ELF-1 (cell line): ENCODE measurements around the gene CILP2.
A peak's percentile ranks its signal among the peaks of the same experiment; 100 is the strongest.

Experiments
- DNase-seq: peaks from one replicate; pipeline ENCODE4 v3.0.0-alpha.2; 2016; ENCODE audit warnings: low read depth, low spot score

Gene CILP2

GRCh38 chr19:19543640-19544039 lies 5.6 kb downstream of the CILP2 start:
- no peak for DNase-seq

DNA sequence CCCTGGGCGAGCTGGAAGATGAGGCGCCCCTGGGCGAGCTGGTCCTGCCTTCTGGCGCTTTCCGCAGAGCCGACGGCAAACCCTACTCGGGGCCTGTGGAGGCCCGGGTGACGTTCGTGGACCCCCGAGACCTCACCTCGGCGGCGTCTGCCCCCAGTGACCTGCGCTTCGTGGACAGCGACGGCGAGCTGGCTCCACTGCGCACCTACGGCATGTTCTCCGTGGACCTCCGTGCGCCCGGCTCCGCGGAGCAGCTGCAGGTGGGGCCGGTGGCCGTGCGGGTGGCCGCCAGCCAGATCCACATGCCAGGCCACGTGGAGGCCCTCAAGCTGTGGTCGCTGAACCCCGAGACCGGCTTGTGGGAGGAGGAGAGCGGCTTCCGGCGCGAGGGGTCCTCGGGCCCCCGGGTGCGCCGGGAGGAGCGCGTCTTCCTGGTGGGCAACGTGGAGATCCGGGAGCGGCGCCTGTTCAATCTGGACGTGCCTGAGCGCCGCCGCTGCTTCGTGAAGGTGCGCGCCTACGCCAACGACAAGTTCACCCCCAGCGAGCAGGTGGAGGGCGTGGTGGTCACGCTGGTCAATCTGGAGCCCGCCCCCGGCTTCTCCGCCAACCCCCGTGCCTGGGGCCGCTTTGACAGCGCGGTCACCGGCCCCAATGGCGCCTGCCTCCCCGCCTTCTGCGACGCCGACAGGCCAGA lies 6.3 kb downstream of the CILP2 start:
- DNase-seq = no peak

GRCh38 chr19:19544954-19545591 lies 7.0 kb downstream of the CILP2 start:
- DNase-seq = no peak

GRCh38 chr19:19545707-19546106 lies 7.6 kb downstream of the CILP2 start:
- no peak for DNase-seq

DNA sequence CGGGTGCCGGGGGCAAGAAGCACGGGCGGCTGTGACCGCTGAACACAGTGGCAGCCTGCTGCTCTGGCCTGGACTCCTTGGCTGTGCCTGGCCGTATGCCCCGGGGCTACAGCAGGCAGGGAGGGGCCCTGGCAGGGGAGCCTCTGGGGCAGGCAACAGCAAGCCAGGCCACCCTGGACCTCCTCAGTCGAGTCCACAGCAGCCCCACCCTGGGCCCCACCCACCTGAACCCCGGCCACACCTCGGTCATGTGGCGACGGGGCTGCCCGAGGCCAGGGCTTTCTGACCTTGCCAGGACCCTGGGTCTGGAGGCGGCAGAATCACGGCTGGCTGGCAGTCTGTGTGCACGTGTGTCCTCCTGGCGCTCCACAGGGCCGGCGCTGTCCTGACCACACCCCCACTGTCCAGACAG lies 8.7 kb downstream of the CILP2 start:
- DNase-seq = peak; percentile 34

DNA sequence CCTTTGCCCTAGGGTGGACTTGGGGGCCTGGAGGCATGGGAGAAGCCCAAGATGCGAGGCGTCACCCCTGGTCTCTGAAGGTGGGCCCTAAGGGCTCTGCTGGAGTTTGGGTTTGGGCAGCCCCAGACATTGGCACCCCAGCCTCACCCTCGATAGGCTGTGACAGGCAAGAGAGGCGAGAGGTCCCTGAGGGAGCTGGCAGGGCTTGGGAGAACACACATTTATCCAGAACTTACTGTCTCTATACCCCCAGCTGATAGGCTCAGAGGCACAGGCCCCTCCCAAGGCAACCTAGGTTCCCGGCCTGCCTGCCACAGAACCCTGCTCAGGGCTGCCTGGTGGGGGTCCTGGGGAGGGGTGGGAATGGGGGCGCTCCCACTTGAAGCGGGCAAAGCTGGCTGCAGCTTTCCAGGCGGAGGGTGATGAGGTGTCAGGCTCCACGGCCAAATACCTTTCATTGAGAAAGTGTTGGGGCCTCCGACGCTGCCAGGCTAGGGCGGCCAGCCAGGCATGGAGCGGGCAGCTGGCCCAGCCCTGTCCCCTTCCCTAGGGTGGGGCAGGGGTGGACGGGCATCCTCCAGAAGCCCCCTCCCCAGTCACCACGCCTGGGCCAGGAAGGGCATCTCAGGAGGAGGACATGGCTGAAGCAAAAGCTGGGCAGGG lies 9.7 kb downstream of the CILP2 start:
- no peak for DNase-seq

DNA sequence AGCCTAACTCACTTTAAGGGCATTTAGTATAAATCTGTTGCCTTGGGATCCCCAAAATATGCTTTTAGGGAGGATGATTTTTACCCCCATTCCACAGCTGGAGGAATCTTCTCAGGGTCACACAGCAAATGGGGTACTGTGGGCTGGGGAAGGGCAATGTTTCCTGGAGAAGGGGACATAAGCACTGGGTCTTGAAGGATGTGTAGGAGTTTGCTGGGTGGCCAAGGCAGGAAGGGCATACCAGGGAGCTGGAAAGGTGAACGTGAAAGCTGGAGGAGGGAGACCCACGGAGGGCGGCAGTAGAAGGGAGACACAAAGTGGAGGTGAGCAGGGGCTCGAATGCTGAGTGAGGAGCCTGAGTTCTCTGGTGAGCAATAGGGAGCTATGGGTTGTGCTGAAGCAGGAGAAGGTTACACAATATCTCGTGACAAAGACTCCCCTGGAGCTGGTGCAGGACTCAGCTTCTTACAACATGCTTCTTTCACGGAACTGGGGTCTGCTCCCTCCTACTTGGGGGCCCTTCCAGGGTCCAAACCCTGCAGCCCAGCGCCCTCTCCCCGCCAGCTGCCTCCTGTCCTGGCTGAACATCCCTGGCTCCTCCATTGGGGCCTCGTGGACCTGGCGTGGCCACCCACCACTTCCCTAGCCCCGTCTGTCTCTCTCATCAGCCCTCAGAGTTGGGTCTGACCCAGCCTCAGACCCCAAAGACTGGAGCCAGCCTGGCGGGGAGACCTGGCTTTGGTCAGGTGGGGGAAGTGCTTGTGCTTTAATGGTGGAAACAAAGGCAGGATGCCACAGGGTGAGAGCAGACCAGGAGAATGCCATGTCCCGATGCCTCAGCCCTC lies 11.1 kb downstream of the CILP2 start:
- no peak for DNase-seq

GRCh38 chr19:19549804-19550464 lies 11.9 kb downstream of the CILP2 start:
- no peak for DNase-seq

- peak; percentile 47 for DNase-seq
Measured at GRCh38 chr19:19550485-19550929, 12.4 kb downstream of the CILP2 start.

- no peak for DNase-seq
Measured at GRCh38 chr19:19550972-19551852, 13.1 kb downstream of the CILP2 start.

- DNase-seq = peak; percentile 40
Measured at GRCh38 chr19:19551853-19552192, 13.8 kb downstream of the CILP2 start.

DNA sequence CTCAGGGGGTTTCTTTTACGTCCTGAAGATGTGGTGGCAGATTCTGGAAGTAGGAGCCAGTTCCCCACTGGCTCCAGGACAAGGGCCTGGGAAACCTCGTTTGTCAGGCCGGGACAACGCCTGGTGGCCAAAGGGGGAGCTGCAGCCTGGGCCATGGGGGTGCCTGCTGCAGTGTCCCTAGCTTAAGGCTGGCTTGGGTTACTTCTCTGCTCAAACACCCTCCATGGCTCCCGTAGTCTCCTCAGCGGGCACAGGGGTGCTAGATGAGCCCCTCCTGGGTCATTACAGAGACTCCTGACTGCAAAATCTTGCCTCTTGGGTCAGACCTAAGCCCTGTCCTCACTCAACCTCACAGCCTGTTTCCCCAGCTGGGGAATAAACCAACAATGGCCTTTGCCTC lies 14.7 kb downstream of the CILP2 start:
- DNase-seq = peak; percentile 67

DNA sequence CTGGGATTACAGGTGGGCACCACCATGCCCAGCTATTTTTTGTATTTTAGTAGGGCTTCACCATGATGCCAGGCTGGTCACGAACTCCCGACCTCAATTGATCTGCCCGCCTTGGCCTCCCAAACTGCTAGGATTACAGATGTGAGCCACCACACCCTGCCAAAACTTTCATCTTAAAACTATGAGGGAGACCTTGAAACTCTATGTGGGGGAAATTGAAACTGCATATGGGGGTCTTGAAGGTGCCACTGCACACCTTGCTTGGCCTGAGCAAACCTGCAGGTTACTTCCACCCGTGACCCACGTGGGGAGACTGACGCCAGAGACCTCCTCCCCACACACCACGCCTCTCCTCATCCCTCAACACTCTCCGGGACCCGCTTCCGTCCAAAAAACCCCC lies 15.6 kb downstream of the CILP2 start:
- DNase-seq = no peak

DNA sequence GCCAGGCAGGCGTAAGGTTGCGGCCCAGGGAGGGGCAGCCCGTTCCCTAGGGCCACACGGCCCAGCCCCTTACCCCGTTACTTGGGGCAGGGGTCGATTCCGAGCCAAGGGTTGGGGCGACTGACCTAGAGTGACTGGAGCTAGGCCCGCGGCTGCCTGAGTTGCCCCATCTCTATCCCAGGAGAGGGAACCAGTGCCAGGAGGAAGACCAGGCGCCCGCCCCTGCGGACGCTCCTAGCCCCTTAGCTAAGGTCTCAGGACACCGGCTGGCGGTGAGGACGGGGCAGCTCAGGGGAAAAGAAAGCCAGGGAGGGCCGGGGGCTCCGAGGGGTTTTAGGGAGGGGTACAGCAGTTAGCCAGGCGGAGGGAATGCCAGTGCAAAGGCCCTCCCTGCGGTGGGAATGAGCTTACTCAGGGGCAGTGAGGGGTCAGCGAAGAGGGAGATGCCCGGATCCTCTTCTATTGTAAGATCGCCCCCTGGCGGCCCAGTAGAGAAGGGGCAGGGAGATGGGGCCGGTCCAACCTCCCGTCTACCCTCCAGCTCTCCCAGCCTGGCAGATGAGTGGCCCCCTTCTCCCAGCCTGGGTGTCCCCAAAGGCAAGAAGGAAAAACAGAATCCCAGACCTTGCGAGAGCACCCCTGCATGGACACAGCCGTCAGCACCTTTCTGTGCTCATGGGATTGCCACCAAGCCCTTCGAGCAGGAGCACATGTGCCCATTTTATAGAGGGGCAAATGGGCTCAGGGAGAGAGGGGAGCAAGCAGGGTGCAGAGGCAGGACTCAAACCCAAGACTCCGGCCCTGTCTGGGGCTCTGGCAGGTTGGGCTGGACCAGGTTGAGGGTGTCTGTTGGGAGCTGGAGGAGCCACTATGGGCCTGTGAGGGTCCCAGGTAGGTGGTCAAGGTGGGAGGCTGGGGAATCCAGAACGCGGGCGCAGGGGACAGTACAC lies 16.3 kb downstream of the CILP2 start:
- peak; percentile 82 for DNase-seq

GRCh38 chr19:19558055-19558454 lies 20.0 kb downstream of the CILP2 start:
- DNase-seq = no peak

DNA sequence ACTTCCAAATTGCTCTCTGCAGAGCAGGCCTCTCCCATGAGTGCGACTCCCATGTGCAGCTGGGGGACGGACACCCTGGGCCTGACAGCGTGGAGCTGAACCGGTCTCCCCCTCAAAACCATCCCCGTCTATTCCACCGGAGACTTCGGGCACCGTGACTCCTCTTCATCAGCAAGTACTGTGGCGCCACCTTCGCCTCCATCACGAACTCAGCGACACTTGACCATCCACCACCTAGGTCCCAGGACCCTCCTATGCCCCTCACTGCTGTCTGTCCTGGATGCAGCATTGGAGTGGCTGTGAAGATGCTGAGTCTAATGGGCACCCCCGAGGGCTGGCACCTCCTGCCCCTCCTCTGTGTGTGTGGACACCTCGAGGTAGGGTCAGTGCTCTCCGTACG lies 20.6 kb downstream of the CILP2 start:
- no peak for DNase-seq

DNA sequence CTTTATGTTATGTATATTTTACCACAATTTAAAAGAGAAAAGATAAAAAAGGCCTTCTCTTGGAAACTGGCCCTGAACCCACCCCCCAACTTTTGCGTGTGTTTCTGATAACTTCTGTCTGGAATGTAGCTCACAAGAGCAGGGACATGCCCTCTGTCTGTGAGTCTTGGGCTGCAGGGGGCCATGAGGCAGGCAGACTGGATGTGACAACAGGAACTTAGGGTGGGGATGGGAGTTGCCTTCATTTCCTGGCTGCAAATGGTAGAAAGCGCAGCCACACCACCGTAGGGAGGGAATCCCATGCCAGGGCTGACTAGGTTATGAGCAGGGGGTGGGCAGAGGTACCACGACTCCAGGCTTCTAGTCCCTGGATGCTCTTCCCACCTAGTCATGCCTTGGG lies 21.9 kb downstream of the CILP2 start:
- DNase-seq = no peak

GRCh38 chr19:19561946-19562664 lies 24.0 kb downstream of the CILP2 start:
- no peak for DNase-seq
